Hematopoietic multipotent progenitor cell treated with erythropoietin and hydrocortisone succinate and interleukin-3 and kit ligand, for 6 days (in vitro differentiated cells): ENCODE data around the gene AGBL5.

Experiments
- DNase-seq: peaks from one replicate; pipeline ENCODE4 v3.0.0-alpha.2; 2015

AGBL5 gene, protein sequence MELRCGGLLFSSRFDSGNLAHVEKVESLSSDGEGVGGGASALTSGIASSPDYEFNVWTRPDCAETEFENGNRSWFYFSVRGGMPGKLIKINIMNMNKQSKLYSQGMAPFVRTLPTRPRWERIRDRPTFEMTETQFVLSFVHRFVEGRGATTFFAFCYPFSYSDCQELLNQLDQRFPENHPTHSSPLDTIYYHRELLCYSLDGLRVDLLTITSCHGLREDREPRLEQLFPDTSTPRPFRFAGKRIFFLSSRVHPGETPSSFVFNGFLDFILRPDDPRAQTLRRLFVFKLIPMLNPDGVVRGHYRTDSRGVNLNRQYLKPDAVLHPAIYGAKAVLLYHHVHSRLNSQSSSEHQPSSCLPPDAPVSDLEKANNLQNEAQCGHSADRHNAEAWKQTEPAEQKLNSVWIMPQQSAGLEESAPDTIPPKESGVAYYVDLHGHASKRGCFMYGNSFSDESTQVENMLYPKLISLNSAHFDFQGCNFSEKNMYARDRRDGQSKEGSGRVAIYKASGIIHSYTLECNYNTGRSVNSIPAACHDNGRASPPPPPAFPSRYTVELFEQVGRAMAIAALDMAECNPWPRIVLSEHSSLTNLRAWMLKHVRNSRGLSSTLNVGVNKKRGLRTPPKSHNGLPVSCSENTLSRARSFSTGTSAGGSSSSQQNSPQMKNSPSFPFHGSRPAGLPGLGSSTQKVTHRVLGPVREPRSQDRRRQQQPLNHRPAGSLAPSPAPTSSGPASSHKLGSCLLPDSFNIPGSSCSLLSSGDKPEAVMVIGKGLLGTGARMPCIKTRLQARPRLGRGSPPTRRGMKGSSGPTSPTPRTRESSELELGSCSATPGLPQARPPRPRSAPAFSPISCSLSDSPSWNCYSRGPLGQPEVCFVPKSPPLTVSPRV

GRCh38 chr2:27050996-27051901 lies at the start of gene AGBL5:
AGBL5 (plus strand) TSS chr2:27051668; CDS start chr2:27052959, 1,291 bp downstream.
- peak; percentile 97 for DNase-seq

GRCh38 chr2:27001950-27002349 lies 49.5 kb upstream of the AGBL5 start:
- no peak for DNase-seq

DNA sequence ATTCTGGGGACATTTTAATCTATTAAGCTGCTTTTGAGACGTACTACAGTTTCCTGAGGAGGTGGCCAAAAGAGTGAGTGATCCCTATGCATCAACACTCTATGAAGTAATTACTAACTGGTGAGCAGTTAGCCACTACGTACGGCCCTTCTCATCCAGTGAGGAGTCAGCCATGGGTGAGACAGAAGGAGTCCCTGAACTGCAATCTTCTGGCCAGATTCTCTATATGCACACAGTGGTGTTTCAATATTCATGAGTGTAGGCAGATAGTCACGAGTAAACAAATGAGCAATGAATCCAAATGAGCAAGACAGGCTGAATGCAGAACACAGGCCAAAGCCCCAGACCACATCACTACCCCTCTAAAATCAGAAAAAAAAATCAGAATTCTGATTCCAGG lies 48.5 kb upstream of the AGBL5 start:
- DNase-seq = no peak

- DNase-seq = no peak
Observed at GRCh38 chr2:27003857-27004256, 47.6 kb upstream of the AGBL5 start.

DNA sequence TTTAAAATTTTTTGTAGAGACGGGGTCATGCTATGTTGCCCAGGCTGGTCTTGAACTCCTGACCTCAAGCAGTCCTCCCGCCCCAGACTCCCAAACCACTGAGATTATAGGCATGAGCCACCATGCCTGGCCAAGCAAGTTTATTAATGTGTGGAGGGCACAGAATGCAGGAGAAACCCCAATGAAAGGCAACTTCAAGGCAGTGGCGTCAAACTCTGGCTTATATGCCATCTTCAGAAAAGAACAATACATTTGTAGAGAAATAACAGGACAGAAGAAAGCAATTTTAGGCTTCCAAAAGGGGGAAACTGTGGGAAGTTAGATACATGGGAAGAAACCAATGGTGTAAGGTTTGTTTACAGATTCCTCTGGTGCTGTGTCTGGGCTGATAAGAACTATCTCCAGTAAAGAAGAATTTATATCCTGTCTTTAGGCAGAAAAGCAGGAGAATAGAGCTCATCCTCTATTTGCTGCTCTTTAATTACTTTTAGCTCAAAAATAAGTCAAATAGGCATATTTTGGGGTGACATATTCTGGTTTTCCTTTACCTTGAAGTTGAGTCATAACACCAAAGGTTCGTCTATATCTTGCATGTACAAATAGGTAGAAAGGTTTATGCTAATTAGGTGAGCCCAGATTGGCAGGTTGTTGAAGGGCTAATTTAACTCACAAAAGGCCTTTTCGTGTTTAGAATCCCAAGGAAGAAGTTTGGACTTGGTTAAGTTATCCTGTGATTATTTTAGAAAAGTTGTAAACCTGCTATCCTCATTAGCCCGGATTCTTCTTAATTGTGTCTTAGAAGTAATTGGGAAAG lies 44.7 kb upstream of the AGBL5 start:
- DNase-seq = peak; percentile 43

GRCh38 chr2:27007416-27008374 lies 43.8 kb upstream of the AGBL5 start:
- peak; percentile 82 for DNase-seq

- DNase-seq = no peak
Observed at GRCh38 chr2:27008678-27009077, 42.8 kb upstream of the AGBL5 start.

DNA sequence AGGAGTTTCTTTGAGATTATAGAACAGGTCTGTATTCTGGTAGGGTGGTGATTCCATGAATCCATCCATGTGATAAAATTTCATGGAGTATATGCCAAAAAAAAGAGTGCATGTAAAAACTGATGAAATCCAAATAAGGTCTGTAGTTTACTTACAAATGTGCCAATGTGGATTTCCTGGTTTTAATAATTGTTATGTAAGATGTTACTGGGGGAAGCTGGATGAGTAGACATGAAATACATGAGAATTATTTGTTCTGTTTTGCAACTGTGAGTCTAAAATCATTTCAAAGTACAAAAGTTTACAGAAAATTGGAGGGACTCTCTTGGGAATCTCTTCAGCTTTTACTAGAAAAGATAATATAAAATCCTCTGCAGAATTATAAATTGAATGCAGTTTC lies 42.4 kb upstream of the AGBL5 start:
- DNase-seq = no peak

DNA sequence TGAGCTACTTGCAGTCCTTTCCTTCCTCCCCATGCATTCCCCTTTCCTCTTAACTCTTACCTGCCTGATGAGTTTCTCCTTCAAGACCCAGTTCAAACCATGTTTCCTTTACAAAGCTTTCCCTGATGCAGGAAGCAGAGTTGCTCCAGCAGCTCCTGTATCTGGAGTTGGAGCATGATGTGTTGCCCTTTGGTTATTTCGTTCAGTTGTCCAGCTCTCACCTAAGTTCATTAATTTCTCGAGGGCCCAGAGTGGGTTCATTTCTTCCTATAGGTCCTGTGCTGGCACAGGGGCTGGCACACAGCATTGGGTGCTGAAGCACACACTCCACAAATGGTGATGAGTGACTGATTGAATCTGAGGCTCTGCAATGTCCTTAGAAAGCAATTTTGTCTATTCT lies 41.8 kb upstream of the AGBL5 start:
- no peak for DNase-seq

GRCh38 chr2:27010139-27010538 lies 41.3 kb upstream of the AGBL5 start:
- DNase-seq = peak; percentile 65

DNA sequence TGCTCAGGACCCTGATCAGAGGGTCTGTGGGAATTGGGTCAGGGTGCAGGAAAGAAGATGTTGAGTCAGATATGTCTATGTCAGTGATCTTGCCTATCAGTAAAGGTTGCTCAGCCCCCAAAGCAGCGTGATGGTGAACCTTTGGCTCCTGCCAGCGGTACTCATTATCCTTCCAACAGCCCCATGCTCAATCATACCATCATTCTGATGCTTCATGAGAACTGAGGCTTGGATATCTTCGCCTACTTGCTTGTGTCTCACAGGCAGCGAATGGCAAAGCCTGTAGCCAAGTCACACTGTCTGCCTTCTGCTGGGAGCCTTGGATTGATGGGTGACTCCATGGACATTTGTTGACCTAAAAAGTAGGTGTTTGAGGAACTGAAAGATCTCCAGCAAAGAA lies 37.7 kb upstream of the AGBL5 start:
- no peak for DNase-seq

- DNase-seq = no peak
Observed at GRCh38 chr2:27014771-27015433, 36.6 kb upstream of the AGBL5 start.

DNA sequence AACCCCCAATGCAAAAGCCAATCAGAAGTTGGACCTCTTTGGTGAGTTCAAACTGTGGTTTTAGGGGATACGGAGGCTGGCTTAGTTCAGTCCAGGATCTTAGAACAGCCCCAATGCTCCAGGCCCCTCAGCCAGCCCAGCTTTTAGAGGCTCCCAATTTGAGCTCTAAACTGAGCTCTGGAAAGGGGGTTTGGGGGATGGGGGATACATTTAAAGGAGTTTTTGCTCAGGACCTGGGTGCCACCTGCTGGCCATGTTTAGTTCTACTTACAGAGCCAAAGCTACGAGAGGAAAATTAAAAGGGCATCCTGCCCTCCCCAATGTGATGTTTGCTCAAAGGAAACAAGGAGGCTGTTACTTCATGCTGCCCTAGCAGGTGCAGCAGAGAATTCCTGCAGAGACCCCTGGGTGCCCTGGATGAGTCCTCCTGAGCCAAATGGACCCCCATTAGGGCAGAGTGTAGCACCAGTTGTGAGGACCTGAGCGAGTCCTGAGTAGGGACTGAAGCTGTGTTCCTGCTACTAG lies 34.6 kb upstream of the AGBL5 start:
- DNase-seq = peak; percentile 91

GRCh38 chr2:27018142-27018541 lies 33.3 kb upstream of the AGBL5 start:
- no peak for DNase-seq

- DNase-seq = no peak
Observed at GRCh38 chr2:27019459-27019858, 32.0 kb upstream of the AGBL5 start.

- DNase-seq = peak; percentile 81
Observed at GRCh38 chr2:27019931-27020855, 31.3 kb upstream of the AGBL5 start.

DNA sequence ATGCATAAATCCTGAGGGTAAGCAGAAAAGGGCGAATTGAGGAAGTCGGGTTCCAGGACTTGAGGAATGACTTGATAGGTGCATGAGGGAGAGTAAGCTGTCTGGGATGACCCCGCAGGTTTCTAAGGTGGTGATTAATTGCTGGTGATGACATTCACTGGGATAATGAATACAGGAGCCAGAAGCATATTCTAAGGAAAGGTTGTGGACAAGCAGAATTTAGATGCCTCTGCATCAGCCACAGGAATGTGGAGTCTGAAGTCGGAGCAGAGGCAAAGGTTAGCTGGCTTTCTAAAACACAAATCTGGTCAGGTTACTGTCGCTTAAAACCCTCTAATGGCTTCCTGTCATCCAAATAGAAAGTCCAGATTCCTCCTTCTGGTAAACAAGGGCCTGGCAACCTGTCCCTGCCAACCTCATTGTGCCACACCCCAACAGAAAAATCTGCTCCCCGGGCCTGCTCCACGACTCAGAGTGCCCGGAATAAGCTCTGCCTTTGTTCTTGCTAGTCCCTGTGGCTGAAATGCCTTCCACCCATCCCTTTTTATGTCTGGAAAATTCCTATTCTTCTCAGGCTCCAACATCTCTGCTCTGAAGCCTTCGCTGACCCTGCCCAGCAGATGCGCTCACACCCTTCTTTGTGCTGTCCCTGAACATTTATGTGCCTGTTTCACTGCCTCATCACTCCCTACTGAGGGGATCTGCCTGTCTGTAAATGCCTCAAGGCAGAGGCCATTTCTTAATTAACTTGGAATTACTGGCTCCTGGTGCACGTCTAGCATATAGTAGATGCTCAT lies 30.0 kb upstream of the AGBL5 start:
- DNase-seq = no peak

DNA sequence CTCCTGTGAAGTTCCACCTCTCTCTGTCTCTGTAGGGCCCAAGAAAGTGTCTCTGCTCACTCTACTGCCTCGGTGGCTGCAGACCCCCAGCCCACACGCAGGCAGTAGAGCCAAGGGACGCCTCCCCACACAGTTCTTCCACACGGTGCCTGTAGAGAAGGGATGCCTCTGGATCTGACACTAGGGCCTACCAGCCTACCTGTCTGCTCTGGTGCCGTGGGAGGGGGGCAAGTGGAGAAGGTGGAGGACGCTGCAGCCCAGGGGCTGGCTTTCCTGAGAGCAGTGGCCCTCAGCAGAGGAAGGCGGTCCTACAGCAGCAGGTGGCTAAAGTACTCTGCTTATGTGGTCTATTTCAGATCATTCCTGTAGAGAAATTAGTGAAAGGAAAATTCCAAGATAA lies 27.7 kb upstream of the AGBL5 start:
- no peak for DNase-seq
